ENCODE measurements around the gene PRSS8.

The PRSS8 gene

GRCh38 chr16:31099860-31100638 lies 35.5 kb downstream of the PRSS8 start:
- no peak for DNase-seq

- DNase-seq: peak; percentile 42
These were observed 41.0 kb downstream of the PRSS8 start, which contains the start of gene VKORC1 for GRCh38 chr16:31094424-31095120. Gene VKORC1 (minus strand): TSS chr16:31094797. CDS start chr16:31094729, 68 bp downstream.

- no peak for DNase-seq
These were observed 41.5 kb downstream of the PRSS8 start for GRCh38 chr16:31094088-31094423.

GRCh38 chr16:31093132-31093703 lies 42.3 kb downstream of the PRSS8 start:
- no peak for DNase-seq

GRCh38 chr16:31092330-31092729 lies 43.2 kb downstream of the PRSS8 start:
- DNase-seq: no peak

GRCh38 chr16:31090540-31090939 lies 45.0 kb downstream of the PRSS8 start:
- no peak for DNase-seq

- DNase-seq: no peak
These were observed 46.3 kb downstream of the PRSS8 start for GRCh38 chr16:31089199-31089598.

GRCh38 chr16:31088459-31089183 lies 46.9 kb downstream of the PRSS8 start, which contains the start of gene PRSS53:
Gene PRSS53 (minus strand): TSS chr16:31088943. CDS start chr16:31088809, 134 bp downstream.
- DNase-seq: no peak

- DNase-seq: no peak
These were observed 47.6 kb downstream of the PRSS8 start for GRCh38 chr16:31087971-31088370.

- DNase-seq: no peak
These were observed 48.0 kb downstream of the PRSS8 start for GRCh38 chr16:31087481-31087880.

- DNase-seq: no peak
These were observed 49.0 kb downstream of the PRSS8 start for GRCh38 chr16:31086629-31086906.

GRCh38 chr16:31085873-31086628 lies 49.5 kb downstream of the PRSS8 start:
- DNase-seq: no peak

GRCh38 chr16:31085411-31085810 lies 50.1 kb downstream of the PRSS8 start:
- no peak for DNase-seq

GRCh38 chr16:31084584-31085302 lies 50.8 kb downstream of the PRSS8 start:
- no peak for DNase-seq

- DNase-seq: no peak
These were observed 51.5 kb downstream of the PRSS8 start for GRCh38 chr16:31083981-31084380.

- DNase-seq: no peak
These were observed 52.0 kb downstream of the PRSS8 start for GRCh38 chr16:31083556-31083955.

- no peak for DNase-seq
These were observed 52.4 kb downstream of the PRSS8 start for GRCh38 chr16:31083081-31083480.

GRCh38 chr16:31082368-31083045 lies 53.0 kb downstream of the PRSS8 start:
- no peak for DNase-seq
